ENCODE data around the gene CAMTA2. TPM values are rescaled to one million over a fixed set of nuclear protein-coding genes. Genes with fewer than 3 reads are reported as not detected.
A peak's percentile ranks its signal among the peaks of the same experiment; 100 is the strongest.

The CAMTA2 gene
- total and polyA plus RNA-seq, 2 donors (not counting 1 experiment from before 2014, with no cell fraction given), result 12.4 to 18.3 TPM

- H3K4me3 ChIP-seq (replicated peaks in 1 of 4; ENCODE audit: control extremely low read depth in 1 of 4, insufficient read depth in 1 of 4, low read depth in 3 of 4, low read length in 4 of 4), result peak within 1 kb of the TSS; percentile 97 to 98 (median 97)
Measured at GRCh38 chr17:4948166-4948930, 39.1 kb downstream of the CAMTA2 start, which contains the start of gene PFN1. Gene PFN1 (minus strand): TSS chr17:4948530. CDS start chr17:4948394, 136 bp downstream.

GRCh38 chr17:4947411-4948165 lies 39.9 kb downstream of the CAMTA2 start:
- Histone ChIP-seq H2AFZ (ENCODE audit: low read length) (no peak overlapping the region), H3K9ac (ENCODE audit: insufficient read depth, low read length) (peak overlapping the region; percentile 87), H3K4me2 (ENCODE audit: extremely low read depth, insufficient read depth, low read length) (peak overlapping the region; percentile 71), H3K4me1 (ENCODE audit: control insufficient read depth, extremely low read depth, insufficient read depth, low read length) (peaks cover 23% of the 10 kb centered on the region), H3K79me2 (ENCODE audit: control insufficient read depth, insufficient read depth, low read length) (peaks cover 57% of the 10 kb centered on the region), H3K27ac (ENCODE audit: insufficient read depth, low read length) (peak overlapping the region; percentile 93), H3K36me3 (ENCODE audit: control insufficient read depth, insufficient read depth, low read length) (peaks cover 23% of the 10 kb centered on the region), H3K27me3 (ENCODE audit: control insufficient read depth, insufficient read depth, low read length) (no peaks in the 10 kb centered on the region), H3K9me3 (ENCODE audit: control insufficient read depth, insufficient read depth, low read depth, low read length) (no peaks in the 10 kb centered on the region), H3K4me3 (replicated peaks in 1 of 4; ENCODE audit: control extremely low read depth in 1 of 4, insufficient read depth in 1 of 4, low read depth in 3 of 4, low read length in 4 of 4) (peak overlapping the region; percentile 97 to 98 (median 97)), H4K20me1 (ENCODE audit: control insufficient read depth, extremely low read depth, insufficient read depth, low read length) (peaks cover 2% of the 10 kb centered on the region)
- DNase-seq (ENCODE audit: low read depth in 2 of 2), result peak; percentile 55 to 58
- no peak for TF ChIP-seq CTCF (conservative IDR thresholded peaks at IDR 0.05 in 1 of 2, IDR thresholded peaks at IDR 0.05 in 1 of 2; ENCODE audit: low read depth in 1 of 2, low read length in 2 of 2)
- TF ChIP-seq EZH2 (IDR thresholded peaks at IDR 0.05; ENCODE audit: low read length, missing control alignments), result no peak

More at GRCh38 chr17:4948166-4948930, 39.1 kb downstream of the CAMTA2 start, which contains the start of gene PFN1:
- Histone ChIP-seq H3K9me3 (ENCODE audit: control insufficient read depth, insufficient read depth, low read depth, low read length) (no peaks in the 10 kb centered on the region), H2AFZ (ENCODE audit: low read length) (peak within 1 kb of the TSS; percentile 67), H3K27ac (ENCODE audit: insufficient read depth, low read length) (peak within 1 kb of the TSS; percentile 93), H4K20me1 (ENCODE audit: control insufficient read depth, extremely low read depth, insufficient read depth, low read length) (peaks cover 2% of the 10 kb centered on the region), H3K79me2 (ENCODE audit: control insufficient read depth, insufficient read depth, low read length) (peaks cover 50% of the 10 kb centered on the region), H3K36me3 (ENCODE audit: control insufficient read depth, insufficient read depth, low read length) (peaks cover 16% of the 10 kb centered on the region), H3K4me2 (ENCODE audit: extremely low read depth, insufficient read depth, low read length) (peak within 1 kb of the TSS; percentile 99), H3K9ac (ENCODE audit: insufficient read depth, low read length) (peak within 1 kb of the TSS; percentile 87), H3K27me3 (ENCODE audit: control insufficient read depth, insufficient read depth, low read length) (no peaks in the 10 kb centered on the region), H3K4me1 (ENCODE audit: control insufficient read depth, extremely low read depth, insufficient read depth, low read length) (peaks cover 22% of the 10 kb centered on the region)
- peak; percentile 89 to 96 for DNase-seq (ENCODE audit: low read depth in 2 of 2)
- TF ChIP-seq CTCF (conservative IDR thresholded peaks at IDR 0.05 in 1 of 2, IDR thresholded peaks at IDR 0.05 in 1 of 2; ENCODE audit: low read depth in 1 of 2, low read length in 2 of 2), result no peak
- TF ChIP-seq EZH2 (IDR thresholded peaks at IDR 0.05; ENCODE audit: low read length, missing control alignments), result no peak

GRCh38 chr17:4947010-4947410 lies 40.5 kb downstream of the CAMTA2 start:
- H3K4me3 ChIP-seq (replicated peaks in 1 of 4; ENCODE audit: control extremely low read depth in 1 of 4, insufficient read depth in 1 of 4, low read depth in 3 of 4, low read length in 4 of 4), result peak overlapping the region; percentile 97 to 98 (median 97)
- H3K27ac ChIP-seq (ENCODE audit: insufficient read depth, low read length), result peak overlapping the region; percentile 73
- peaks cover 63% of the 10 kb centered on the region for H3K79me2 ChIP-seq (ENCODE audit: control insufficient read depth, insufficient read depth, low read length)
- no peaks in the 10 kb centered on the region for H3K27me3 ChIP-seq (ENCODE audit: control insufficient read depth, insufficient read depth, low read length)
- peak overlapping the region; percentile 61 for H3K4me2 ChIP-seq (ENCODE audit: extremely low read depth, insufficient read depth, low read length)
- no peaks in the 10 kb centered on the region for H3K9me3 ChIP-seq (ENCODE audit: control insufficient read depth, insufficient read depth, low read depth, low read length)
- H3K9ac ChIP-seq (ENCODE audit: insufficient read depth, low read length), result peak overlapping the region; percentile 66
- no peak overlapping the region for H2AFZ ChIP-seq (ENCODE audit: low read length)
- peaks cover 22% of the 10 kb centered on the region for H3K4me1 ChIP-seq (ENCODE audit: control insufficient read depth, extremely low read depth, insufficient read depth, low read length)
- no peak for TF ChIP-seq CTCF (conservative IDR thresholded peaks at IDR 0.05 in 1 of 2, IDR thresholded peaks at IDR 0.05 in 1 of 2; ENCODE audit: low read depth in 1 of 2, low read length in 2 of 2)
- TF ChIP-seq EZH2 (IDR thresholded peaks at IDR 0.05; ENCODE audit: low read length, missing control alignments), result no peak
- H4K20me1 ChIP-seq (ENCODE audit: control insufficient read depth, extremely low read depth, insufficient read depth, low read length), result peaks cover 2% of the 10 kb centered on the region
- DNase-seq (ENCODE audit: low read depth in 2 of 2), result no peak
- H3K36me3 ChIP-seq (ENCODE audit: control insufficient read depth, insufficient read depth, low read length), result peaks cover 27% of the 10 kb centered on the region

Data from fibroblast of lung (primary cell).